KMS-11 (cell line): ENCODE measurements around the gene FANCG.

Experiments
- H2AFZ ChIP-seq: fragments of 200-600 bp; sonication (generic); 2 replicates; pipeline ENCODE4 v1.6.1; 2016; ENCODE audit warnings: antibody characterized with exemption, mixed run types, low read depth
- H3K27ac ChIP-seq: fragments of 200-600 bp; sonication (generic); 2 replicates; pipeline ENCODE4 v1.6.1; 2016; ENCODE audit warnings: mild to moderate bottlenecking, mixed run types
- H3K27me3 ChIP-seq: fragments of 200-600 bp; sonication (generic); 2 replicates; pipeline ENCODE4 v1.6.1; 2017; ENCODE audit warnings: mild to moderate bottlenecking, low read depth, mixed run types, moderate library complexity; ENCODE audit not compliant: insufficient read depth
- H3K36me3 ChIP-seq: fragments of 200-600 bp; sonication (generic); 2 replicates; pipeline ENCODE4 v1.6.1; 2017; ENCODE audit warnings: mild to moderate bottlenecking, mixed run types; ENCODE audit not compliant: insufficient read depth
- H3K4me1 ChIP-seq: fragments of 200-600 bp; sonication (generic); 2 replicates; pipeline ENCODE4 v1.6.1; 2016; ENCODE audit warnings: mild to moderate bottlenecking, low read depth, mixed run types; ENCODE audit not compliant: poor library complexity, severe bottlenecking
- H3K4me2 ChIP-seq: fragments of 200-600 bp; sonication (generic); 2 replicates; pipeline ENCODE4 v1.7.0; 2016; ENCODE audit warnings: mild to moderate bottlenecking, mixed run types
- H3K4me3 ChIP-seq: fragments of 200-600 bp; sonication (generic); IDR thresholded peaks from 2 replicates; pipeline ENCODE4 v1.6.1; 2017; ENCODE audit warnings: low read depth, low read length, mixed read lengths; ENCODE audit not compliant: insufficient read depth
- H3K79me2 ChIP-seq: fragments of 200-600 bp; sonication (generic); 2 replicates; pipeline ENCODE4 v1.6.1; 2016; ENCODE audit warnings: low read depth, mixed run types; ENCODE audit not compliant: insufficient read depth
- H3K9ac ChIP-seq: fragments of 200-600 bp; sonication (generic); 2 replicates; pipeline ENCODE4 v1.6.1; 2016; ENCODE audit warnings: mild to moderate bottlenecking, mixed run types
- H4K20me1 ChIP-seq: fragments of 200-600 bp; sonication (generic); 2 replicates; pipeline ENCODE4 v1.6.1; 2016; ENCODE audit warnings: mild to moderate bottlenecking, mixed run types; ENCODE audit not compliant: insufficient read depth
- CTCF ChIP-seq: fragments of 200-600 bp; sonication (generic); conservative IDR thresholded peaks from 2 replicates; pipeline ENCODE4 v1.6.1; 2017; ENCODE audit warnings: low read depth, mild to moderate bottlenecking, antibody characterized with exemption, low read length, moderate library complexity, mixed read lengths

The FANCG gene

GRCh38 chr9:35097573-35097972 lies 17.8 kb upstream of the FANCG start:
- no peaks in the 10 kb centered on the region for H4K20me1 ChIP-seq
- H3K9ac ChIP-seq: no peak overlapping the region
- TF ChIP-seq CTCF: no peak
- no peaks in the 10 kb centered on the region for H3K27me3 ChIP-seq
- H3K36me3 ChIP-seq: no peaks in the 10 kb centered on the region
- no peak overlapping the region for H2AFZ ChIP-seq
- no peak overlapping the region for H3K4me2 ChIP-seq
- no peak overlapping the region for H3K27ac ChIP-seq
- peaks cover 11% of the 10 kb centered on the region; the same call in 1 of the 2 replicates for H3K79me2 ChIP-seq
- H3K4me1 ChIP-seq: peaks cover 11% of the 10 kb centered on the region
- H3K4me3 ChIP-seq: no peak overlapping the region

GRCh38 chr9:35096035-35096849 lies 16.5 kb upstream of the FANCG start, which contains the start of gene PIGO:
PIGO (minus strand) TSS chr9:35096591; CDS start chr9:35095565, 1,026 bp downstream.
- no peak within 1 kb of the TSS for H3K4me3 ChIP-seq
- H3K27ac ChIP-seq: peak within 1 kb of the TSS; percentile 95
- peak within 1 kb of the TSS; percentile 55 for H3K4me2 ChIP-seq
- peak; percentile 72 for TF ChIP-seq CTCF
- peak within 1 kb of the TSS; percentile 89 for H2AFZ ChIP-seq
- no peaks in the 10 kb centered on the region for H4K20me1 ChIP-seq
- peaks cover 5% of the 10 kb centered on the region for H3K4me1 ChIP-seq
- peak within 1 kb of the TSS; percentile 98 for H3K9ac ChIP-seq
- H3K79me2 ChIP-seq: no peaks in the 10 kb centered on the region
- H3K36me3 ChIP-seq: no peaks in the 10 kb centered on the region
- H3K27me3 ChIP-seq: no peaks in the 10 kb centered on the region

- no peak overlapping the region for H3K4me2 ChIP-seq
- H3K79me2 ChIP-seq: no peaks in the 10 kb centered on the region
- no peaks in the 10 kb centered on the region for H4K20me1 ChIP-seq
- no peak overlapping the region for H3K27ac ChIP-seq
- no peaks in the 10 kb centered on the region for H3K36me3 ChIP-seq
- no peak overlapping the region for H3K4me3 ChIP-seq
- H3K4me1 ChIP-seq: no peaks in the 10 kb centered on the region
- H3K9ac ChIP-seq: no peak overlapping the region
- no peak for TF ChIP-seq CTCF
- no peaks in the 10 kb centered on the region for H3K27me3 ChIP-seq
- H2AFZ ChIP-seq: no peak overlapping the region
Measured at GRCh38 chr9:35091536-35091935, 11.8 kb upstream of the FANCG start.

GRCh38 chr9:35089434-35089833 lies 9.7 kb upstream of the FANCG start:
- Histone ChIP-seq H3K4me3 (no peak overlapping the region), H3K79me2 (no peaks in the 10 kb centered on the region), H4K20me1 (no peaks in the 10 kb centered on the region), H3K27me3 (no peaks in the 10 kb centered on the region), H3K4me2 (no peak overlapping the region), H3K4me1 (no peaks in the 10 kb centered on the region), H3K9ac (no peak overlapping the region), H3K36me3 (no peaks in the 10 kb centered on the region), H2AFZ (no peak overlapping the region), H3K27ac (no peak overlapping the region)
- no peak for TF ChIP-seq CTCF
